Stimulated activated naive CD8-positive, alpha-beta T cell treated with anti-CD3 and anti-CD28 coated beads, Interleukin-15, Interleukin-2, amounts not matched to agents 100 U/mL and 50 U/mL, for 24 hours (primary cell): ENCODE data around the gene MAMLD1.

Experiments
- ATAC-seq: fragments of 150-1000 bp; cut with Tn5 transposase; one replicate; pipeline ENCODE4 v1.10.0; 2021
- DNase-seq: peaks from one replicate; pipeline ENCODE4 v3.0.0; 2021

The MAMLD1 gene

DNA sequence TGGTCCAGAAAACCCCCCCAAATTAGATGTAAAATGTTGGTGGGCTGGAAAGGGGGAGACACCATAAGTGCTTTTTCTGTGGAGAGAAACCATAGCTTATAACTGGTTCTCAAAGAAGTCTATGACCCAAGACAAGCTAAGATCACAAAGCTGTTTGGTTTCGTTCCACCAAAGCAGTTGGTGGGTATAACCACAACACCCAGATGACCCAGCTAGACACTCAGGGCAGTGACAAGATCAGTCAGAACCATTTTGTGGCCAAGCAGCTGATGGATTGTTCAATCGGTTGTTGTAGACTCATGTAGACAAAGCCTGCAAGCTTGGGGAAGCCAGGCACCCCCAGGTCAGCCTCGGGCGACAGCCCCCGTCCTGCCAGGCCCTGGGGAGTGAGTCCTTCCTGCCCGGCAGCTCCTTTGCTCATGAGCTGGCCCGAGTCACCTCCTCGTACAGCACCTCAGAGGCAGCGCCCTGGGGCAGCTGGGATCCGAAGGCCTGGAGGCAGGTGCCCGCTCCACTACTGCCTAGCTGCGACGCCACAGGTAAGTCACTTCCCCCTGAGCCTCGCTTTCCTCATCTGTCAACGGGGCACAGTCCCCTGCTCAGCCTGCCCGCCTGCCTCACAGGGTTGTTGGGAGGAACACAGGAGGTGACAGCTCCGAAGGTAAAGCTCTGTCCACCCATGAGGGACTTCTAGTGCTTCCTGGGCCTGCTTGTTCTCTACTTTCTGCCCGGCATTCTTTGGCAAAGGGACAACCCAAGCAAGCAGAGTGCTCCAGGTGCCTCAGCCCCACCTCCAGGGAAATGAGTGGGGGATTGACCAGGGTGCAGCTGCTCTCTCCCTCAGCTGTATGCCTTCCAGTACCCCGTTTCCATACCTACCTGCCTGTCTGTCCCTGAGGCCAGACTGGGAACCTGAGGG lies 140.1 kb downstream of the MAMLD1 start:
- no peak for DNase-seq
- no peak for ATAC-seq

DNA sequence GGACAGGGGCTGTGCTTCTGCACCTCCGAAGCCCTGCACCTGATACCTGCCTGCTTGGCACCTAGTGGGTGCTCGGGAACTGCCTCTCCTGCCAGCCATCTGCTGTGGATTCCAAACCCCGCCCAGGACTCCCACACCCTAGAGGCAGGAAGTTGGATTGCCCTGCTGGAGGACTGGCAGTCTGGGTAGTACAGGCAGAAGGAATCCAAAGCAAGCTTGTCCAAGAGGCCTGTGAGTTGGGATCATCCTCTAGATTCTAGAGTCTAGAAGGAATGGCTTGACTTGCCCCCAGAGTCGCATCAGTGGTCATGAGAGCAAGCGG lies 140.7 kb downstream of the MAMLD1 start:
- DNase-seq (no peak), ATAC-seq (no peak)

DNA sequence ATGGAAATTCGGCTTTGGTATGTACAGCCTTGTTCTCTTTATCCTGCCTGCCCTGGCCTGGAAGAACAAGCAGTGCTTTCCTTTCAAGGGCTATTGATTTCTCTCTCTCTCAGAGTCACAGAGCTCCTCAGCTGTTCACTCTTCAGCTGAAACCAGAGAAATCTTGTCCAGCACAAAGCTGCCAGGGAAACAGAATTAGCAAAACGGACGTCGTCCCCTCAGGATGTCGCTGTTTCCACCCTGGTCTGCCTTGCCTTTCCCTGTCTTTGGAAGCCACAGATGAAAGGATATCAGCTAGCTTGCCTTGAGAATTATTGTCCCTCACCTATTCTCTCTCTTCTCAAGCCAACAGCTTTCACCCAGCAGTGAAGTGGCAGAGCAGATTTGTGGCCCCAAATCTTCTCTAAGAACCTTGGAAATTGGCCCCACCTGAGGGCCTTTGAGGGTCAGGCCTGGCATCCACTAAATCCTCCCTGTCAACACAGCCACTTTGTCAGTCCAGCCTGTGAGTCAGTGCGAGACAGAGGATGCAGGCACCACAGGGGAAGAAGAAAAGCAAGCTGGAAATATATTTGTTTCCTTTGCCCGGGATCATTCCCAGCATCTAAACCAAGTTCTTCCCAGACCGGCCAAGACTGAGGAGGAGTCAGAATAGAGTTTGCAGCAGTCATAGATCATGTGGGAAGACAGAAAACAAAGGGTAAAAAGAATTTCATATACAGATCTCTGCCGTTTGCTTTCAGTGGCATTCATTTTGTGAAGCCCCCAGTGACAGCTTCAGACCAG lies 141.5 kb downstream of the MAMLD1 start:
- ATAC-seq = no peak
- DNase-seq = no peak

DNA sequence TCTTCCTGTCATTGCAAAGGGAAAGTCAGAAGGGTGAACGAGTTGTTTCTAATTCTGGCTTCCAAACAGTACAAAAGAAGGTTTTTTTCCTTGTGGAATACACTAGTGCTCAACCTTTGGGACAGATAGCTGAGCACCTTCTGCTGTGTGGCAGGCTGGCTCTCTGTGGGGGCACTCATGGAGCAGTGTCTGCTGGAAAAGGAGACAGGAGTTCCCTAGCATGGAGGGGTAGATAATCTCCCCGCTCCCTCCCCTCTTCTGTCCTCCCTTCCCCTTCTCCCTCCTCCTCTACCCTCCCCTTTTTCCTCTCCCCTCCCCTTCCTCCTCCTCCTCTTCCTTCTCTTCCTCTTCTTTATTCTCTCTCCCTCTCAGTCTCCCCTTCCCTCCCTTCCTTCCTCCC lies 142.9 kb downstream of the MAMLD1 start:
- ATAC-seq (no peak), DNase-seq (no peak)

DNA sequence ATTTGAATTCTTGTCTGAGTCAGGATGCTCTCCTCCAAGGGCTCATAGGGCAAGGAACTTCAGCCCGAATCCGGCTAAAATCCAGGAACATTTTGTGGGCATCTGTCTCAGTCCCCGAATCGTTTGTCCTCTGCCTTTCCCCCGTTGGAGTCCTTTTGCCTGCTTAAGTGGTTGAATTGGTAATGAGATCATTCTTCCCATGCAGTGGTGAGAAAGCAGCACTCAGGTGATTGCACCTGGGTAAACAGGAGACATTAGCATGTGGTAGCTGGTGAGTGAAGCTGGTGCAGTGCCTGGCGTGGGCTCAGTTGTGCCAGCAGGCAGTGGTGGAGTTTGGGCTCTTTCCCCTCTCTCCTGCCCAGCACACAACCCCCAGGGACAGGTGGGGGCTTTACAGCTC lies 143.4 kb downstream of the MAMLD1 start:
- no peak for ATAC-seq
- no peak for DNase-seq

DNA sequence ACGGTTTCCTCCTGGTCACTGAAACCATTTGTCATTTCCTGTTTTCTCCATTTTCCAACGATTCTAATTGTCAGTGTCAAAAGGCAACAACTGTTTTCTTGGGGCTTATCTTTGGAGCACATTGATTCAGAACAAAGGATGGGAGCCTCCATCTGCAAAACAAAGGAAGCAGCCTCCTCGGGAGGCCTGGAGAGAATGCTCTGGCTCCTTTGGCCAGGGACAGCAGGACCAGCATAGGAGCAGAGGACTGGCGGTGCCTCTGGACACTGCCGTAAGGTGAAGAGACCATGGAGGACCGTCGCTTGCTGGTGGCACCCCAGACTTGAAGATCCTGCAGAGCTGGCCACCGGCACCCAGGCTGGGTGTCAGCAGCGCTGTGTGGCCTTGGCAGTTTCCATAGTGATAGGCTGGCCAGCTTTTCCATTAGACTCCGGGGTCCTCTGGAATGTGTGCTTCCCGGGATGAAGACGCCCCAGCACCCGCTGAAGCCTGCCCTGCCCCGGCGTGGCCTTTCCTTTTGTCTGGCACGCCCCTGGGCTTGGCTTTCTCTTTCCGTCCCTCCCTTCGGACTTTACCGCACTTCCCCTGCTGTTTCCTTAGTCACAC lies 144.2 kb downstream of the MAMLD1 start:
- ATAC-seq (no peak), DNase-seq (no peak)

DNA sequence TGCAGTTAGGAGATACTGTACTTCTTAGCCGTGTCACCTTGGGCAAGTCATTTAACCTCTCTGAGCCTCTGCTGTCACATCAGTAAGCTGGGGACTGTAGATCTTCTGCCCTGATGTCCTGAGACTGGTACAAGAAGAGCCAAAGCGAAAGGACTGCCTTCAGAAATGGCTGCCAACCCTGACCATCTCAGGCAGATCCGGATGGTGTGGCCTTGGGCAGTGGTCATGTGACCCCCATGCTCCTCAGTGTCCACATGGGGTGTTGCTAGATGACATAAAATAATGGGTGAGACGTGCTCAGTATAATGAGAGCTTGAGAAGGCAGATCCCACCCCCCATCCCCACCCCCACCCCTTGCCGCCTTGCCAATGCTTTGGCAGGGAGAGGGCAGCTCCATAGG lies 144.9 kb downstream of the MAMLD1 start:
- no peak for DNase-seq

DNA sequence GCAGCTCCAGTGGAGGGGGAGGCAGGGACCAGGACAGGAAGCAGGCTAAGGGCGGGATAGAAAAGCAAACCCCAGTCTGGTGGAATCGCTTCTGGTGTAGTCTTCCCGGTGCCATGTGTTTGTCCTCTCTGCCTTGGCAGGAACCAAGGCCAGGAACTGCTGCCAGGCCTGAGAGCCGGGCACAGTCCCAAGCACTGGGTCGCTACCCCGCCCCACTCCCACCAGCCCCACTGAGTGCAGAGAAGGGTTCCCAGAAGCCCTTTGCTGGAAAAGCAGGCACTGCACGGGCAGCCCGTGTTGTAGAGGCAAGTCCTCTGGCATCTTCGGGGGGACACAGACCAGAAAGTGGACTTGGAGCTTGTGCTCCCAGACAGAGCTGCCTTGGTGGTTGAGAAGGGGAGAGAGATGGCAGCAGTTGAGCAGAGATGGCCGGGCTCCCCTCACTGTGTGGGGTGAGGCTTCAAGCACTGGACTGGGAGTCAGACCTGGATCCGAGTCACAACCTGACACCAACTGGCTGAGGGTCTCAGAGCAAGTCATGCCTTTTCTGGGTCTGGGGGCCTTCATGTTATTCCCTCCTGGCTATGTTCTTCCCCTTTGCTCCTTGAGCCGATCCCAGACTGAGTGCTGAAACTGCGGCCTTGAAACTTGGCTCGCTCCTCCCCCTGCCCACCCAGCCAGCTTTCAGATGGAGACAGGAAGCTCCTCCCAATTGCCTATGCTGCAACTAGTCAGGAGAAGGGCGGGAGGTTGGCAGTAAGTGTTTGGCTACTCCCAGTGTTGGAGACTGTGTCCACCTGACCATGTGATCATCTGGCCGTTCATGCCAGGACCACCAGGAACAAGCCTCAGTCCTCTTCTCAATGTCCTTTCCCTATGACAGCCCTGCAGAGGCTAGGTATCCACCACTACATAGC lies 145.6 kb downstream of the MAMLD1 start:
- ATAC-seq (no peak), DNase-seq (no peak)

More for the DNA sequence above, 144.9 kb downstream of the MAMLD1 start:
- no peak for ATAC-seq

DNA sequence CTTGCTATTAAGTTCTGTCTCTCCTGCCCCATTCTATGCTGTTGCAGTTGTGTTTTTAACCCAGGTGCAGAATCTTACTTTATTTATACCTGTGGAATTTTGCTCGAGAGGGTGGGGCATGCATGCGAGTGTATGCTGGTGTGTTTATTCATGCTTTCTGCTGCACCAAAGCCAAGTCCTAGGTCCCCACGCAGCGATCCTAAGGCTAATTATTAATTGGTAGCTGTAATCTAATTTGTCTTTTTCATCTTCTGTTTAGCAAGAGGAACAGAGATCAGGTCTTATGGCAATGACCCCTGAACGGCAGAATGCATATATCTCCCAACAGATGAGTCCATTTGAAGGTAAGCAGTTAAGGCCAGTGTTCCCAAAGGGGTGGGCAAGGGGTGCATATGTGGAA lies 146.6 kb downstream of the MAMLD1 start:
- DNase-seq = no peak
- no peak for ATAC-seq

DNA sequence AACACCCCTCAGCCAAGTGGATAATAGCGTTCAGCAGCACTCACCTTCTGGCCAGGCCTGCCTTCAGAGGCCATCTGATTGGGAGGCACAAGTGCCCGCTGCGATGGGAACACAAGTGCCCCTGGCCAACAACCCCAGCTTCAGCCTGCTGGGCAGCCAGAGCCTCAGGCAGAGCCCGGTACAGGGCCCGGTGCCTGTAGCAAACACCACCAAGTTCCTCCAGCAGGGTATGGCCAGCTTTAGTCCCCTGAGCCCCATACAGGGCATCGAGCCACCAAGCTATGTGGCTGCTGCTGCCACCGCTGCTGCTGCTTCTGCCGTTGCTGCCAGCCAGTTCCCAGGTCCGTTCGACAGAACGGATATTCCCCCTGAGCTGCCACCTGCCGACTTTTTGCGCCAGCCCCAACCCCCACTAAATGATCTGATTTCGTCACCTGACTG lies 149.4 kb downstream of the MAMLD1 start:
- DNase-seq = no peak
- no peak for ATAC-seq

DNA sequence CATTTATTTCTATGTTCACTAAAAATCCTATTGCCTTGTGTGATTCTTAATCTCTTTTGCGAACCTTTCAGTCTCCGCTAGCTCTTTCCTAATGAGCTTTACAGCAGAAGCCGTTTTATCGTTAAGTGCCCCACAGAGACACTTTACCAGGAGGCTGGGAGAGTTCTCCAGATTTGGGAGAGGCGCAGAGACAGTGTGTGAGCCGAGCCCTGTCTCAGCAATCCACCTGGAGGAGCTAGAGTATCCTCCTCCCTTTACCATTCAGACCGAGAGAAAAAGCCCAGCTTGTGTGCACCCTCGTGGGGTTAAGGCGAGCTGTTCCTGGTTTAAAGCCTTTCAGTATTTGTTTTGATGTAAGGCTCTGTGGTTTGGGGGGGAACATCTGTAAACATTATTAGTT lies 150.4 kb downstream of the MAMLD1 start:
- DNase-seq (no peak), ATAC-seq (no peak)

DNA sequence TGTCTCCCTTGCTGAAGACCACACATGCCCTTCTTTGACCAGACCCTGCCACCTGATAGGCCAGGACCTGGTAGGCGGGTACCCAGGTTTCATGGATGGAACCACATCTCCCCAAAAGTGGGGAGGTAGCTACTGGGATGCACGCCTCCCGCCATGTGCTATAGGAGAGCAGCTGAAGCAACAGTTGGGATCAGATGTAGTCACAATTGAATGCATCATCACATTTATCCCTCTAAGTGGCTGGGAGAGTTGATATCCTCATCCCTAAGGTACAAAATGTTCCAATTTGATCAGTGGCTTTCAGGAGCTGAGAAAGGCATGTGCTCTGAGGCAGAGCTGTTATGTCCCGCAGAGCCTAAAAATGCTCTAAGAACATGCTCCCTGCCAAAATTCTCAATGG lies 151.3 kb downstream of the MAMLD1 start:
- no peak for ATAC-seq
- no peak for DNase-seq

DNA sequence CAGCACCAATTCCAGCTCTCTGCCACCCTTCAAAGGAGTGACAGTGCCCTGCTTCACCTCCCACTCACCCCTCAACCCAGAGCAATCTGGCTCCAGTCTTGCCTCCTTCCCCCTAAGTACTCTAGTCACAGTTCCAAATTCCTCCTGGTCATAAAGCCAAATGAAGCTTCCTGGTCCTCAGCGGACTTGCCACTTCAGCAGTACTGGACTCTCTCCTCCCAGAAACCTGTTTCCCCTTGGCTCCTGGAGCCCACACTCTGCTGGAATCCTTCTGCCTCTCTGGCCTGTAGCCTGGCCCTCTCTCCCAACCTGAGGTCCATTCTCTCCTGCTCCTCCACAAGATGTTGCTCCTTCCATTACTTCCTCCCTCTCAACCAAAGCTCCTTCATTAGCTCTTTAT lies 152.7 kb downstream of the MAMLD1 start:
- ATAC-seq (no peak), DNase-seq (no peak)

DNA sequence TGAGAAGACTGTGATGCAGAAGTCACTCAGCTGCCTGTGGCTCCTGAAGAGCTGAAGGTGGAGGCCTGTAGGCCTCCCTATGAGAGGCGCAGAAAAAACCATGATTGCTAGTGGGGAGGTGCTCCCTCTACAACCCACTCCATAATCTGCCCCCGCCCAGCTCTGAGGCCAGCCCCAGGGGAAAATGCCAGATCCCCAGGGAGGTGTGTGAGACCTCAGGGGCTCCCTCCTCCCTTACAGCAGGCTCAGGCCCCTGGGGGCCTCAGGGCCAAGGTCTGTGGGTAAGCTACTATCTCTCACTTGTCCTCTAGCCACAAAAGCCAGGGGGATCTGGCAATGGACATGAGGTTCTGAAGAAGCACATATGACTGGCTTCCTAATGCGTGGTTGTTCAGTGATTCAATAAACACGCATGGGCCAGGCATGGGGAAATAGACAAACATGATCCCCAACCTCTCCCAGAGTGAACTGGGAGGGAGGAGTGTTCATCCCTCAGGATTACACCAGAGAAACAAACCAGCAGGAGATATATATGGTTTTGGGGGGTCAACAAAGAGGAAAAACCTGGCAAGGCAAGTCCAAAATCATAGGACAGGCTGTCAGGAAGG lies 154.3 kb downstream of the MAMLD1 start:
- ATAC-seq (no peak), DNase-seq (no peak)

DNA sequence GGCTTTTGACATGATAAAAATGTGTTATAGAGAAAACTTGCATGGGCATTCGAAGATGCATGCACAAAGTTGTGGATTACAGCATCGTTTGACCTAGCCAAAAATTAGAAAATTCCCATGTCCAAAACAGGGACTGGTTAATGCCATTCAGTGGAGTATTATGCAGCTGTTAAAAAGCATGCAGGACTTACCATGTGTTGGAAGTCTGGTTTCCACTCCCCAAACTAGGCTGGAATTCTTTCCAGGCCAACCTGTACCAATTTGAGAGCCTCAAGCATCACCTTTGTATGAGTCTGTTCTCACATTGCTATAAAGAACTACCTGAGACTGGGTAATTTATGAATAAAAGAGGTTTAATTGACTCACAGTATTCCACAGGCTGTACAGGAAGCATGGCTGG lies 159.4 kb downstream of the MAMLD1 start:
- DNase-seq (no peak), ATAC-seq (no peak)

DNA sequence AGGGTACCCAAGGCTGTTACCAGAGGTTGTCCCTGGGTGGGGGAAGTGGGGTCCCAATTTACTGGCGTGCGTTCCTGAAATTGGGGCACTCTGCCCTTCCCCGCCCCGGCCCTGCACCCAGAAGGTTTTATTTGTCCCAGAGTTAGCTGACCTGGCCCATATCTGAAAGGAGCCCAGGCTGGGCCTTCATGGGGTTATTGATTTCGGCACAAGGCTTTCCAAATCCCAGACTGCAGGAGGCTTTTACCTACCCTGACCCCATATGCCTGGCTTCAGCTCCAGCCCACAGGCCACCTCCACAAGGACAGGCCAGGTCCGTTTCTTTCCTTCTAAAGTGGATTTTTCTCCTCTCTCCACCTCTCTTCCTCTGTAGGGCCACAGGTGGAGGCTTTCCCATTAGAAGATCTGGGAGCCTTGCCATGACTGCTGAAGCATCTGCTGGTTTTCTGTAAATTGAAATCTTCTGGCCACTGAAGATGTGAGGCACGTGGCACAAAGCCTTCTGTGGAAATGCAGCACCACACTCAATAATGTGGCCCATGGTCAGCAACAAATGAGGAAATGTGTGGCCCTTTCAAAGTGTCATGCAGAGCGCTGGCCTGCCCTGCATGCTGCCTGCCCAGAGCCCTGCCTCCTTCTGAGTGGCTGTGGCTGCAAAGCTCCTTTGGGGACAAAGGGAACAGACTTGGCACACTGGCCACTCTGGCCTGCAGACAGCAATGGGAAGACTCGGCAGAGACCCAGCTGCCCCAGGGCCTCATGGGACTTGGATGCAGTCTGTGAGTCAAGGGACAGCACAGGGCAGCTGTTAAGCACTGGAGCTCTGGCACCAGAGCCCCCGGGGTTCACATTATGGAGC lies 162.2 kb downstream of the MAMLD1 start:
- ATAC-seq (no peak), DNase-seq (no peak)

DNA sequence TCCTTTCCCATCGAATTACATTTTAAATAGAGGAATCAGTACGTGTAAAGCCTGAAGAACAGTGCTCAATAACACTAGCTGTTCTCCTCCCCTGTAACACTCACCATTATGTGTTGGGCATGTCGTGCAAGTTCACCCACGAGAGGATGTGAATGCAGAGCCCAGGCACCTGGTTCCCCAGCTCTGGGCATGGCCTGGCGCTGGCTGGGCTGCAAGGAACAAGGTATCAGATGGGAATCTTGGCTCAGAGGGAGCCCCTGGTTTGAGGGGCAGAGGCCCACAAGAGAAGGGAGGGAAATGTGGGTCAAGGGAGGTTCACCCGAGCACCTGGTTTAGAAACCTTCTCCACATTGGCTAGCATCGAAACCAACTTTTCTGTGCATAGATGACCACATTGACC lies 163.6 kb downstream of the MAMLD1 start:
- ATAC-seq = no peak
- no peak for DNase-seq

DNA sequence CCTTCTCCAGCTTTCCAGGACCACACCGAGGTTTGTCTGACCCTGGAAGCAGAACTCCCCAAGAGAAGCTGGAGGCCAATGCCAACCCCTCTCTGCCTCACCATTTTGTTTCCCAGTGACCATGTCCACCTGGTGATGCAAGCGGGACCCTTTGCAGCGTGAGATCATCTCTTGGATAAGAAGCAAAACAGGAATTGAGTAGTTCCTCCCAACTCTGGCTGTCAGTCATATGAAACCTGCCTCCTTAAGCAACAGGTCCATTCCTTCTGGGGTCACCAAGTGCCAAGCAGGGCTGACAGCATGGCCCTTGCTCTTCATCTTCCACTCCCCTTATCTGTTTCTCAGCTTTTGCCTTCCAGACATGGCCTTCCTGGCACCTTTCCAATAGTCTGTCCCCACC lies 164.0 kb downstream of the MAMLD1 start:
- DNase-seq (no peak), ATAC-seq (no peak)

DNA sequence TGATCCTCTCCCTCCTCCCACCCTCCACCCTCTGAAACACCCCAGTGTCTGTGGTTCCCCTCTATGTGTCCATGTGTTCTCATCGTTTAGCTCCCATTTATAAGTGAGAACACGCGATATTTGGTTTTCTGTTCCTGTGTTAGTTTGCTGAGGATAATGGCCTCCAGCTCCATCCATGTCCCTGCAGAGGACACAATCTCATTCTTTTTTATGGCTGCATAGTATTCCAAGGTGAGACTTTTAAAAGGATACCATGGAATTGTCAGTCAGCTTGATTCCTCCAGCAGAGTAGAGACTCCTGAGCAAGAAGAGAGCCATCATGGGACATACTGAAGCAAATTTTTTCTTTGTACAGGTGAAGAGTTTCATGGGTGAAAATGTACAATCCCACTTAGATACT lies 166.5 kb downstream of the MAMLD1 start:
- ATAC-seq (no peak), DNase-seq (no peak)

DNA sequence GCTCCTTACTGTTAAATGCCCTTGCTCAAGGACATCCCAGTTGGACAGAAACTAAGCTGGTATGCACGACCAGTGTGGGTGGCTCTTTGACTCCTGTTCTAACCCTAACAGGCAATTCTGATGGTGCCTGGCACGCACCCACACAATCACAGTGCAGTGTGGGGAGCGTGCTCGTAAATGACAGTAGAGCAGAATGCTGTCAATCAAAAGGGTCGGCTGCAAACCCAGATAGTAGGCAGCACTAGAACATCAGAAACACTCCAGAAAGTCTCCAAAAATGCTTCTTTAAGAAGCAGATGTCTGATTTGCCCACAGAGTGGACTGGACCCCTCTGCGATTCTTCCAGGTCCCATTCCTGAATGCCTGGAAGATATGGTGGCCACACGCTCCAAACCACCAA lies 167.7 kb downstream of the MAMLD1 start:
- ATAC-seq (no peak), DNase-seq (no peak)

DNA sequence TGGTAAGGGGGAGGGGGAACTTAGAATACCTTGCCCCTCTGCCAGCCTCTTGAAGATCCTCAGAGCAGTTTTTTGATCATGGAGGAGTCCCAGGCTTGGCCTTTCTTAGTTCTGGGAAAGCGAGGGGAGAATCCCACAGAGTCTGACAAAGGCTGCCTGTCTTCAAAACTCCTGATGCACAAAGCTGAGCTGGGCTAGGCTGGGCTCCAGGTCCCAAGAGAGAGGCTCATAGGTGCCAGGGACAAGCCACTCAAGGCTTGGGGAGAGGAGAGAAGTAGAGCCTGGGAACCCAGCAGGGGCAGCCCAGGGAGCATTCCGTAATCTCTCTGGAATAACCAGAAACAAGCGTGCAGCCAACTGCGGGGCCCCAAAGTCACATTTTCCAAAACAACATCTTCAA lies 168.3 kb downstream of the MAMLD1 start:
- ATAC-seq (no peak), DNase-seq (no peak)
